Endothelial cell of umbilical vein (primary cell): ENCODE results near the gene KCTD11. TPM values are rescaled to one million over a fixed set of nuclear protein-coding genes. Genes with fewer than 3 reads are reported as not detected.

Source experiments
- BruUV-seq: library from RNA; stranded (reverse); fragments of 400-500 nt; replicated peaks from 2 replicates; lab custom pipeline; 2021; lab: Mats Ljungman, UMichigan
- CTCF ChIA-PET: fragments of 300-600, 350-600 bp; sonication (Branson Sonifier 250); formaldehyde crosslinking; loops from one replicate; lab custom pipeline; 2021; ENCODE audit warnings: antibody characterized with exemption, inconsistent platforms; lab: Charles Lee
- POLR2A ChIA-PET: fragments of 300-600, 350-600 bp; sonication (Branson Sonifier 250); formaldehyde crosslinking; loops from one replicate; lab custom pipeline; 2021; ENCODE audit warnings: antibody characterized with exemption, inconsistent platforms; lab: Charles Lee
- DNase-seq: peaks from one replicate; pipeline ENCODE4 v3.0.0-alpha.2; 2011; ENCODE audit warnings: low read depth, low spot score
- FAIRE-seq: peaks from 2 replicates; lab custom pipeline; 2011; peaks lifted over from hg19 to GRCh38; lab: Jason Lieb, UNC
- H2AFZ ChIP-seq: 2 replicates; pipeline ENCODE4 v1.6.0; 2012; ENCODE audit warnings: low read depth, low read length, control low read depth, inconsistent platforms
- H3K27ac ChIP-seq: 2 replicates; pipeline ENCODE4 v1.5.1; 2011; ENCODE audit warnings: low read depth, mild to moderate bottlenecking, control low read depth, low read length, moderate library complexity; ENCODE audit not compliant: insufficient read depth
- H3K27me3 ChIP-seq, 2 experiments: 2 replicates each; pipeline versions ENCODE4 v1.6.0 to v1.6.1; 2011; ENCODE audit warnings: low read length in 2 of 2, mixed read lengths in 1 of 2; ENCODE audit not compliant: control insufficient read depth in 2 of 2, insufficient read depth in 2 of 2
- H3K36me3 ChIP-seq, 2 experiments: 2 replicates in 1 of 2; 3 replicates in 1 of 2; pipeline ENCODE4 v1.5.1; 2011; ENCODE audit warnings: low read length in 2 of 2, mild to moderate bottlenecking in 1 of 2, moderate library complexity in 1 of 2; ENCODE audit not compliant: control insufficient read depth in 2 of 2, insufficient read depth in 2 of 2; ENCODE audit errors: extremely low read depth in 1 of 2
- H3K4me1 ChIP-seq: 3 replicates; pipeline ENCODE4 v1.5.1; 2011; ENCODE audit warnings: mild to moderate bottlenecking, low read length; ENCODE audit not compliant: control insufficient read depth, insufficient read depth; ENCODE audit errors: extremely low read depth
- H3K4me2 ChIP-seq: 2 replicates; pipeline ENCODE4 v1.6.1; 2011; ENCODE audit warnings: low read length, control low read depth, mixed read lengths; ENCODE audit not compliant: insufficient read depth
- H3K4me3 ChIP-seq, 3 experiments: fragments of 200-600 bp in 1 of 3; sonication (generic), shearing (Covaris generic) in 1 of 3; replicated peaks in 1 of 3; 2 replicates each; pipeline ENCODE4 v1.5.1; 2011 to 2016; ENCODE audit warnings: control low read depth in 3 of 3, low read length in 3 of 3, mild to moderate bottlenecking in 2 of 3, inconsistent platforms in 1 of 3, low read depth in 1 of 3, moderate library complexity in 1 of 3; ENCODE audit not compliant: insufficient read depth in 1 of 3
- H3K79me2 ChIP-seq: 2 replicates; pipeline ENCODE4 v1.6.0; 2012; ENCODE audit warnings: low read length, inconsistent platforms; ENCODE audit not compliant: control insufficient read depth, insufficient read depth
- H3K9ac ChIP-seq: replicated peaks from 2 replicates; pipeline ENCODE3; 2011; ENCODE audit warnings: low read length, control low read depth; ENCODE audit not compliant: insufficient read depth; ENCODE audit errors: extremely low read depth
- H3K9me1 ChIP-seq: replicated peaks from 3 replicates; pipeline ENCODE4 v1.6.0; 2011; ENCODE audit warnings: mild to moderate bottlenecking, low read length; ENCODE audit not compliant: control insufficient read depth, insufficient read depth; ENCODE audit errors: extremely low read depth
- H3K9me3 ChIP-seq: replicated peaks from 2 replicates; pipeline ENCODE4 v1.5.1; 2012; ENCODE audit warnings: low read length, inconsistent platforms; ENCODE audit not compliant: control insufficient read depth, insufficient read depth
- H4K20me1 ChIP-seq: replicated peaks from 2 replicates; pipeline ENCODE3; 2011; ENCODE audit warnings: mild to moderate bottlenecking, low read length; ENCODE audit not compliant: control insufficient read depth, insufficient read depth; ENCODE audit errors: extremely low read depth
- FOS ChIP-seq: IDR thresholded peaks from 2 replicates; pipeline ENCODE4 v1.6.1; 2011; ENCODE audit warnings: mild to moderate bottlenecking, low read length, moderate library complexity, borderline replicate concordance; ENCODE audit not compliant: insufficient read depth
- GATA2 ChIP-seq: IDR thresholded peaks from 2 replicates; pipeline ENCODE4 v1.7.0; 2011; ENCODE audit warnings: low read depth, mild to moderate bottlenecking, moderate library complexity, mixed read lengths, low read length; ENCODE audit not compliant: insufficient read length, insufficient read depth
- JUN ChIP-seq: IDR thresholded peaks from 2 replicates; pipeline ENCODE4 v1.6.1; 2011; ENCODE audit warnings: borderline replicate concordance, low read depth; ENCODE audit not compliant: insufficient read length, insufficient read depth
- MYC ChIP-seq: IDR thresholded peaks from one replicate; pipeline ENCODE4 v1.6.1; 2011; ENCODE audit warnings: mild to moderate bottlenecking, low read depth, low read length
- POLR2A ChIP-seq: IDR thresholded peaks from 2 replicates; pipeline ENCODE4 v1.6.1; 2012; ENCODE audit warnings: low read depth, mild to moderate bottlenecking, control low read depth, low read length
- POLR2AphosphoS5 ChIP-seq: IDR thresholded peaks from 2 replicates; pipeline ENCODE4 v1.6.1; 2012; ENCODE audit warnings: low read depth, mild to moderate bottlenecking, control low read depth, low read length, moderate library complexity; ENCODE audit not compliant: insufficient read depth
- dilution Hi-C: fragments of 300-500 bp; cut with MboI; formaldehyde crosslinking; loops from one replicate; pipeline ENCODE4 v1.15.0; 2019; ENCODE audit warnings: low sequenced_read_pairs; ENCODE audit not compliant: extremely low pct_ligation_motif_present
- intact Hi-C: fragments of 100-400 bp; cut with micrococcal nuclease; formaldehyde crosslinking; loops from one replicate; pipeline ENCODE4 v1.10.0; 2022
- polyA plus RNA-seq, 4 experiments: library from polyadenylated mRNA; depleted of rRNA in 3 of 4; stranded (reverse) in 3 of 4; unstranded in 1 of 4; fragments of >200 nt; gene quantifications; 2 replicates each; pipeline versions ENCODE4 v1.2.1 to v1.2.3, GENCODE V29; 2011 to 2012; ENCODE audit warnings: missing spikeins in 1 of 4
- total RNA-seq: library from RNA; stranded (reverse); gene quantifications from 2 replicates; pipeline ENCODE4 v1.2.3, GENCODE V29; 2021
- TF ChIP-seq, protein P1 (sequence below), 2 donors: IDR thresholded peaks; 1 replicate in 1 of 2; 2 replicates in 1 of 2; pipeline ENCODE4 v1.5.1; 2011; ENCODE audit warnings: low read length in 2 of 2, mild to moderate bottlenecking in 2 of 2, moderate library complexity in 2 of 2, control low read depth in 1 of 2, inconsistent platforms in 1 of 2, low read depth in 1 of 2; ENCODE audit not compliant: insufficient read depth in 1 of 2; ENCODE audit errors: extremely low read depth in 1 of 2
- TF ChIP-seq, protein P2 (sequence below): IDR thresholded peaks from 2 replicates; pipeline ENCODE4 v1.6.1; 2011; ENCODE audit not compliant: insufficient read depth, insufficient read length

The KCTD11 gene
- total and polyA plus RNA-seq, 2 donors (not counting 3 experiments of a cell fraction or from before 2014, with no cell fraction given): 3.8 to 6.5 TPM

DNA sequence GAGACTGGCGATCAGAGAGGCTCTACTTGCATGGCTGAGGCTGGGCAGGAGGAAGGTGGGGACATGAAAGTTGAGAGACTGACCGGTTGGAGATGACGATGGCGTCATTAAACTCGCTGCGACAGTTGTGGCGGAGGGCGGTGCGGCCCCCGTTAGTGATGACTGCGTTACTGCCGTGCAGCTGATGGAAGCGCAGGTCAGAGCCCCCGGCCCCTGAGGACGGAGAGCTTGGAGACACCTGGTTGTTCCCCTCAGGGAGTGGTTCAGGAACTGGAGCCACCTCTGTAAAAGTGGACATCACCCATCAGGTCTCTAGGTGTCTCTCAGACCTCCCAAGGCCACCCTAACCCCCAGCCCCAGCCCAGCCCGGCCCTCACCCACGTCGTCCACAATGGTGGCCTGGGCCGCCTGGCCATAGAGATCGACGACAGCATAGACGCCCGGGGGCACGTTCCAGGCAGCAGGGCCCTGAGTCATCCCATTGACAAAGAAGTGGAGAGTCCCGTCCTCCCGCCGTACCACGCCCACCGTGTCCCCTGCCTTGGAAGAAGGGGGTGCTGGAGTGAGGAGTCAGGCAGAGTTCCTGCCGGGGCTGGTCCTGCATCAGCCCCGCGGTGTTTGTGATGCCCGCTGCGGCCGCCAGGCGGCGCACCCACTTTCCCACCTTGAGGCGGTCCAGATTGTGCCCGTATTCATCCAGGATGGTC lies 28.1 kb upstream of the KCTD11 start:
- BruUV-seq: TSS peak; percentile 7
- H3K4me2 ChIP-seq: no peak overlapping the region
- no peak overlapping the region for H3K9ac ChIP-seq
- H3K4me3 ChIP-seq: no peak overlapping the region
- POLR2A ChIA-PET: no interaction called here
- CTCF ChIA-PET: interaction anchor here (0.8 to 1.8 kb wide), 6 partner anchors 13 to 237 kb away, joined by 3 to 13 read pairs (median 6); partner anchors contain the start of genes ACAP1, SLC2A4 and TNFSF13
- peaks cover 10% of the 10 kb centered on the region for H3K79me2 ChIP-seq
- H3K4me1 ChIP-seq: peaks cover 6% of the 10 kb centered on the region
- H2AFZ ChIP-seq: no peak overlapping the region
- FAIRE-seq (peak; percentile 79), DNase-seq (peak; percentile 32)
- TF ChIP-seq POLR2A: no peak
- no peak for TF ChIP-seq POLR2AphosphoS5
- no peak for TF ChIP-seq JUN
- no peak for TF ChIP-seq MYC
- TF ChIP-seq, protein P1, sequence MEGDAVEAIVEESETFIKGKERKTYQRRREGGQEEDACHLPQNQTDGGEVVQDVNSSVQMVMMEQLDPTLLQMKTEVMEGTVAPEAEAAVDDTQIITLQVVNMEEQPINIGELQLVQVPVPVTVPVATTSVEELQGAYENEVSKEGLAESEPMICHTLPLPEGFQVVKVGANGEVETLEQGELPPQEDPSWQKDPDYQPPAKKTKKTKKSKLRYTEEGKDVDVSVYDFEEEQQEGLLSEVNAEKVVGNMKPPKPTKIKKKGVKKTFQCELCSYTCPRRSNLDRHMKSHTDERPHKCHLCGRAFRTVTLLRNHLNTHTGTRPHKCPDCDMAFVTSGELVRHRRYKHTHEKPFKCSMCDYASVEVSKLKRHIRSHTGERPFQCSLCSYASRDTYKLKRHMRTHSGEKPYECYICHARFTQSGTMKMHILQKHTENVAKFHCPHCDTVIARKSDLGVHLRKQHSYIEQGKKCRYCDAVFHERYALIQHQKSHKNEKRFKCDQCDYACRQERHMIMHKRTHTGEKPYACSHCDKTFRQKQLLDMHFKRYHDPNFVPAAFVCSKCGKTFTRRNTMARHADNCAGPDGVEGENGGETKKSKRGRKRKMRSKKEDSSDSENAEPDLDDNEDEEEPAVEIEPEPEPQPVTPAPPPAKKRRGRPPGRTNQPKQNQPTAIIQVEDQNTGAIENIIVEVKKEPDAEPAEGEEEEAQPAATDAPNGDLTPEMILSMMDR (IDR thresholded peaks at IDR 0.05; ENCODE audit: extremely low read depth in 1 of 2, insufficient read depth in 1 of 2, low read depth in 1 of 2, low read length in 2 of 2): peak; percentile 91 to 95
- TF ChIP-seq FOS: no peak
- TF ChIP-seq, protein P2, sequence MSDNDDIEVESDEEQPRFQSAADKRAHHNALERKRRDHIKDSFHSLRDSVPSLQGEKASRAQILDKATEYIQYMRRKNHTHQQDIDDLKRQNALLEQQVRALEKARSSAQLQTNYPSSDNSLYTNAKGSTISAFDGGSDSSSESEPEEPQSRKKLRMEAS: no peak
- no peak for TF ChIP-seq GATA2
- H3K27ac ChIP-seq: no peak overlapping the region
- intact Hi-C loops: loop anchor here (1.0 kb wide), 2 partner anchors 22 to 237 kb away; partner anchors contain the start of gene SENP3
- H3K9me1 ChIP-seq: no peaks in the 10 kb centered on the region
- H3K9me3 ChIP-seq: no peaks in the 10 kb centered on the region
- H3K36me3 ChIP-seq: peaks cover 10 to 43% of the 10 kb centered on the region in 2 experiments
- dilution Hi-C loops: no loop called here
- no peaks in the 10 kb centered on the region for H4K20me1 ChIP-seq
- no peaks in the 10 kb centered on the region for H3K27me3 ChIP-seq
